CD4-positive, CD25-positive, alpha-beta regulatory T cell (primary cell): Measurements from ENCODE around the gene FHIT. TPM values are rescaled to one million over a fixed set of nuclear protein-coding genes. Genes with fewer than 3 reads are reported as not detected.
A peak's percentile ranks its signal among the peaks of the same experiment; 100 is the strongest.

Experiments used
- ATAC-seq, 2 donors: fragments of 150-1000 bp; cut with Tn5 transposase; one replicate each; pipeline ENCODE4 v1.10.0; 2021; ENCODE audit warnings: low read depth in 2 of 2, moderate number of reproducible peaks in 2 of 2, moderate library complexity in 1 of 2
- DNase-seq, 3 donors: peaks; one replicate each; pipeline versions ENCODE4 v3.0.0 to v3.0.0-alpha.2; 2012 to 2022; ENCODE audit warnings: mixed read lengths in 1 of 3
- H3K27ac ChIP-seq: one replicate; pipeline ENCODE4 v1.7.0; 2013; ENCODE audit warnings: mild to moderate bottlenecking, low read length; ENCODE audit not compliant: insufficient read depth, poor library complexity, severe bottlenecking
- H3K27me3 ChIP-seq: one replicate; pipeline ENCODE4 v1.7.0; 2013; ENCODE audit warnings: low read length; ENCODE audit not compliant: control insufficient read depth, insufficient read depth
- H3K36me3 ChIP-seq: one replicate; pipeline ENCODE4 v1.7.0; 2013; ENCODE audit warnings: mild to moderate bottlenecking, low read length, moderate library complexity; ENCODE audit not compliant: control insufficient read depth, insufficient read depth
- H3K4me1 ChIP-seq: 2 replicates; pipeline ENCODE4 v1.7.0; 2013; ENCODE audit warnings: mild to moderate bottlenecking, low read length; ENCODE audit not compliant: insufficient read depth, control insufficient read depth, poor library complexity, severe bottlenecking
- H3K4me3 ChIP-seq: one replicate; pipeline ENCODE4 v1.7.0; 2013; ENCODE audit warnings: low read depth, mild to moderate bottlenecking, low read length, moderate library complexity
- H3K9me3 ChIP-seq, 2 experiments: 1 replicate in 1 of 2; 2 replicates in 1 of 2; pipeline ENCODE4 v1.7.0; 2013; ENCODE audit warnings: low read length in 2 of 2, mild to moderate bottlenecking in 1 of 2, moderate library complexity in 1 of 2; ENCODE audit not compliant: control insufficient read depth in 2 of 2
- H3K27ac Mint-ChIP-seq, 3 donors: one replicate each; pipeline ENCODE4 v1.8.0; 2020 to 2022; ENCODE audit warnings: mild to moderate bottlenecking in 3 of 3, mixed read lengths in 3 of 3, moderate library complexity in 2 of 3
- H3K27me3 Mint-ChIP-seq: one replicate; pipeline ENCODE4 v1.8.0; 2022; ENCODE audit warnings: mild to moderate bottlenecking, mixed read lengths
- H3K36me3 Mint-ChIP-seq: one replicate; pipeline ENCODE4 v1.8.0; 2020; ENCODE audit warnings: mixed read lengths
- H3K4me1 Mint-ChIP-seq, 4 donors: one replicate each; pipeline ENCODE4 v1.8.0; 2020 to 2022; ENCODE audit warnings: mixed read lengths in 4 of 4, mild to moderate bottlenecking in 1 of 4
- H3K4me3 Mint-ChIP-seq, 4 donors: one replicate each; pipeline ENCODE4 v1.8.0; 2020 to 2022; ENCODE audit warnings: mild to moderate bottlenecking in 4 of 4, mixed read lengths in 4 of 4, moderate library complexity in 3 of 4
- H3K9me3 Mint-ChIP-seq, 7 donors: one replicate each; pipeline ENCODE4 v1.8.0; 2020 to 2022; ENCODE audit warnings: mixed read lengths in 7 of 7, mild to moderate bottlenecking in 3 of 7, moderate library complexity in 2 of 7
- polyA plus RNA-seq, 4 donors: library from polyadenylated mRNA; unstranded; fragments of 300-500 nt; fragmentation: Illumina TruSeq; gene quantifications; one replicate each; pipeline ENCODE4 v1.2.3, GENCODE V29; 2021
- total RNA-seq: library from RNA; stranded (reverse); gene quantifications from one replicate; pipeline ENCODE4 v1.2.3, GENCODE V29; 2022

FHIT gene
- total and polyA plus RNA-seq, 5 donors from 2014 or later = 7.8 to 120 (median 14.4) TPM

GRCh38 chr3:60967141-60967540 lies 284.1 kb downstream of the FHIT start:
- no peaks in the 10 kb centered on the region for H3K36me3 ChIP-seq
- no peak for DNase-seq
- no peaks in the 10 kb centered on the region for H3K4me1 Mint-ChIP-seq
- no peak overlapping the region for H3K4me3 ChIP-seq
- H3K9me3 ChIP-seq = no peaks in the 10 kb centered on the region
- H3K9me3 Mint-ChIP-seq = peaks cover 0 to 29% (median 9%) of the 10 kb centered on the region in 7 donors
- H3K4me1 ChIP-seq = no peaks in the 10 kb centered on the region
- H3K27ac ChIP-seq = no peak overlapping the region
- no peaks in the 10 kb centered on the region for H3K36me3 Mint-ChIP-seq
- no peaks in the 10 kb centered on the region for H3K27me3 Mint-ChIP-seq
- no peak overlapping the region for H3K4me3 Mint-ChIP-seq
- H3K27ac Mint-ChIP-seq = no peak overlapping the region
- ATAC-seq = no peak
- H3K27me3 ChIP-seq = no peaks in the 10 kb centered on the region

- Mint-ChIP-seq H3K27ac (no peak overlapping the region), H3K4me3 (no peak overlapping the region), H3K36me3 (no peaks in the 10 kb centered on the region), H3K27me3 (peaks cover under 1% of the 10 kb centered on the region), H3K4me1 (no peaks in the 10 kb centered on the region), H3K9me3 (peaks cover 0 to 21% (median 17%) of the 10 kb centered on the region in 7 donors)
- DNase-seq (no peak), ATAC-seq (no peak)
- Histone ChIP-seq H3K4me3 (no peak overlapping the region), H3K36me3 (no peaks in the 10 kb centered on the region), H3K27ac (no peak overlapping the region), H3K9me3 (peaks cover 6% of the 10 kb centered on the region in 2 experiments), H3K4me1 (no peaks in the 10 kb centered on the region), H3K27me3 (no peaks in the 10 kb centered on the region)
Measured at GRCh38 chr3:60957541-60957940, 293.7 kb downstream of the FHIT start.

- Mint-ChIP-seq H3K27me3 (peaks cover 4% of the 10 kb centered on the region), H3K4me3 (no peak overlapping the region), H3K9me3 (peaks cover 0 to 20% (median 13%) of the 10 kb centered on the region in 7 donors), H3K27ac (peak overlapping the region in 1 of 3 donors; percentile 43), H3K4me1 (no peaks in the 10 kb centered on the region), H3K36me3 (no peaks in the 10 kb centered on the region)
- DNase-seq (no peak), ATAC-seq (no peak)
- Histone ChIP-seq H3K27ac (no peak overlapping the region), H3K4me3 (no peak overlapping the region), H3K9me3 (peaks cover 6% of the 10 kb centered on the region in 2 experiments), H3K4me1 (no peaks in the 10 kb centered on the region), H3K36me3 (no peaks in the 10 kb centered on the region), H3K27me3 (no peaks in the 10 kb centered on the region)
Measured at GRCh38 chr3:60956729-60957128, 294.5 kb downstream of the FHIT start.

- H3K9me3 Mint-ChIP-seq = peaks cover 0 to 17% (median 12%) of the 10 kb centered on the region in 7 donors
- ATAC-seq (no peak), DNase-seq (no peak)
- peaks cover 4% of the 10 kb centered on the region for H3K27me3 Mint-ChIP-seq
- H3K27me3 ChIP-seq = no peaks in the 10 kb centered on the region
- H3K9me3 ChIP-seq = peaks cover 6% of the 10 kb centered on the region in 2 experiments
- no peak overlapping the region for H3K27ac ChIP-seq
- H3K4me1 ChIP-seq = no peaks in the 10 kb centered on the region
- H3K36me3 ChIP-seq = no peaks in the 10 kb centered on the region
- no peaks in the 10 kb centered on the region for H3K4me1 Mint-ChIP-seq
- no peak overlapping the region for H3K27ac Mint-ChIP-seq
- no peaks in the 10 kb centered on the region for H3K36me3 Mint-ChIP-seq
- H3K4me3 ChIP-seq = no peak overlapping the region
- no peak overlapping the region for H3K4me3 Mint-ChIP-seq
Measured at GRCh38 chr3:60955034-60955433, 296.2 kb downstream of the FHIT start.

GRCh38 chr3:60954048-60954447 lies 297.2 kb downstream of the FHIT start:
- no peak for DNase-seq
- H3K4me1 Mint-ChIP-seq = no peaks in the 10 kb centered on the region
- H3K27me3 Mint-ChIP-seq = peaks cover 4% of the 10 kb centered on the region
- Histone ChIP-seq H3K36me3 (no peaks in the 10 kb centered on the region), H3K9me3 (peaks cover 6% of the 10 kb centered on the region in 2 experiments), H3K4me3 (no peak overlapping the region), H3K27me3 (no peaks in the 10 kb centered on the region), H3K27ac (no peak overlapping the region), H3K4me1 (no peaks in the 10 kb centered on the region)
- peaks cover 0 to 16% (median 12%) of the 10 kb centered on the region in 7 donors for H3K9me3 Mint-ChIP-seq
- no peaks in the 10 kb centered on the region for H3K36me3 Mint-ChIP-seq
- no peak overlapping the region for H3K4me3 Mint-ChIP-seq
- no peak for ATAC-seq
- no peak overlapping the region for H3K27ac Mint-ChIP-seq

GRCh38 chr3:60953351-60953750 lies 297.9 kb downstream of the FHIT start:
- ATAC-seq = no peak
- peaks cover 0 to 16% (median 12%) of the 10 kb centered on the region in 7 donors for H3K9me3 Mint-ChIP-seq
- Histone ChIP-seq H3K4me1 (no peaks in the 10 kb centered on the region), H3K27ac (no peak overlapping the region), H3K9me3 (peaks cover 3 to 6% of the 10 kb centered on the region in 2 experiments), H3K36me3 (no peaks in the 10 kb centered on the region), H3K4me3 (no peak overlapping the region), H3K27me3 (no peaks in the 10 kb centered on the region)
- H3K27ac Mint-ChIP-seq = no peak overlapping the region
- no peak for DNase-seq
- no peaks in the 10 kb centered on the region for H3K4me1 Mint-ChIP-seq
- H3K4me3 Mint-ChIP-seq = no peak overlapping the region
- no peaks in the 10 kb centered on the region for H3K36me3 Mint-ChIP-seq
- peaks cover 4% of the 10 kb centered on the region for H3K27me3 Mint-ChIP-seq

DNA sequence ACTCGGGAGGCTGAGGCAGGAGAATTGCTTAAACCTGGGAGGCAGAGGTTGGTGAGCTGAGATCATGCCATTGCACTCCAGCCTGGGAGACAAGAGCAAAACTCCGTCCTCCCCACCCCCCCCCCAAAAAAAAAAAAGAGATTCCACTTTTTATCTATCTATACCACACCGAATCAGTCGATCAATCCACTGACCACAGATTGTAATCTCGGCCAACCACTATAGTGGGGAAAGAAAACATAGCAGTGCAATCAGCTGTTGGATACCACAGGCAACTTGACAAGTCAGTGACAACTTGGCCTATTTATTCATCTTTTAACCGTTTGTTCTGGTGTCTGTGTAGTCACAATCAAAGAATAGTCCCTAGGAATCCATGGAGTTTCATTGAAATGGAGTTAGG lies 299.2 kb downstream of the FHIT start:
- Histone ChIP-seq H3K27me3 (no peaks in the 10 kb centered on the region), H3K36me3 (no peaks in the 10 kb centered on the region), H3K4me3 (no peak overlapping the region), H3K9me3 (peaks cover 3 to 6% of the 10 kb centered on the region in 2 experiments), H3K27ac (no peak overlapping the region), H3K4me1 (no peaks in the 10 kb centered on the region)
- DNase-seq (no peak), ATAC-seq (no peak)
- no peak overlapping the region for H3K4me3 Mint-ChIP-seq
- no peaks in the 10 kb centered on the region for H3K4me1 Mint-ChIP-seq
- peaks cover 4% of the 10 kb centered on the region for H3K27me3 Mint-ChIP-seq
- peaks cover 0 to 14% (median 12%) of the 10 kb centered on the region in 7 donors for H3K9me3 Mint-ChIP-seq
- H3K27ac Mint-ChIP-seq = no peak overlapping the region
- no peaks in the 10 kb centered on the region for H3K36me3 Mint-ChIP-seq

GRCh38 chr3:60949146-60949545 lies 302.1 kb downstream of the FHIT start:
- no peak overlapping the region for H3K4me3 Mint-ChIP-seq
- no peaks in the 10 kb centered on the region for H3K4me1 ChIP-seq
- ATAC-seq (no peak), DNase-seq (no peak)
- H3K27ac ChIP-seq = no peak overlapping the region
- H3K9me3 ChIP-seq = no peaks in the 10 kb centered on the region
- H3K27me3 Mint-ChIP-seq = peaks cover 4% of the 10 kb centered on the region
- H3K4me1 Mint-ChIP-seq = no peaks in the 10 kb centered on the region
- H3K36me3 ChIP-seq = no peaks in the 10 kb centered on the region
- H3K27me3 ChIP-seq = no peaks in the 10 kb centered on the region
- H3K27ac Mint-ChIP-seq = no peak overlapping the region
- no peak overlapping the region for H3K4me3 ChIP-seq
- peaks cover 0 to 3% (median 0%) of the 10 kb centered on the region in 7 donors for H3K9me3 Mint-ChIP-seq
- no peaks in the 10 kb centered on the region for H3K36me3 Mint-ChIP-seq
